Fibroblast of skin of left biceps (primary cell): Measurements from ENCODE around the gene TCHP.

Experiments
- DNase-seq, 2 experiments: peaks; one replicate each; pipeline ENCODE4 v3.0.0-alpha.2; 2013; ENCODE audit warnings: low read depth in 2 of 2

Gene TCHP

DNA sequence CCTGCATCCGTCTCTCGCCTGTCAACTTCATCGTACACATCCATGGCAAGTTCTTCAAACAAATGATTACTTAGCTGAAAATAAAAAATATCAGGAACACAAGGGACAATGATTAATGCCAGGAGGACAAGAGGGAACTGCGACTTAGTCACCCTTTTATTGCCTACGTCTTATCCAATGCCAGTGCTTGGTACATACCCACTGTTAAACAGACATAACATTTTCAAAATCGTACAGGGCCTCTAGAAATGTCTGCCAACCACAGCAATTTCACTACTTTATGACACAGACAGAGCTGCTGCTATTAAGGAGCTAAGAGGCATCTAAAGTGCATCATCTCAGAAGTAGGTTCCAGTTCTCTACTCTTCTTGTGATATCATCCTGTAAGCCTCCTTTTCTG lies 61.5 kb downstream of the TCHP start:
- no peak for DNase-seq

DNA sequence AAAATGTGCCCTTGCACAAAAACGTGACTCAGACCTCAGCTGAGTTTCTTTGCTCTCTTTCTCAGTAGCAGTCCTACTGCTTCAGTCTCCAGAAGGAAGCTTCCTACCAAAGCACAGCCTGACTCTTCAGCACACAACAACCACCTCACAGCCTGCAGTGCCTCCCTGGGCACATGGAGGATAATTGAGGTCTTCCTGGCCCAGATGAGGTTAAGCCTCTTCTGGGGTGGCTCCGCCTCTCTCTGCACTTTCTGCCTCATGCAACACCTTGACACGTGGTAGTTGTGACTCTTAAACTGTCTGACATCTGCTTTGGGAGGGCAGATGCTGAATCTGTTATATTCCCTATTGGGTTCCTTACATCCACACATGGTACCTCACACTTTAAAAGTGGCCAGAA lies 62.3 kb downstream of the TCHP start:
- DNase-seq, result no peak

DNA sequence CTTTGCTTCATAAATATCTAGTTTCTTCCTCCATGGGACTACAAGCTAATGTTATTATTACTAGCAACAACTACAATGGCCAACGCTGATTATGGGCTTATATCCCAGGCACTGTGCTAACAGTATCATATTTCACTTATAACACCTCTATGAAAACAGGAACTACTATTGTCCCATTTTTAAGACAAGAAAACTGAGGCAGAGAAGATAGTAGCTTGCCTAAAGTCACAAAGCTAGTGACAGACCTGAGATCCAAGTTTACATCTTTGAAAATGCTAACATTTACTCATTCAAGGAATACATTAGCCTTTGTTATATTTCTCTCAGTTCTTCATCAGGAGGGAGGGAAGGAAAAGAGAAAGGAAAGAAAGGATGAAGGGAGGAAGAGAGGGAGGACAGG lies 63.3 kb downstream of the TCHP start:
- no peak for DNase-seq

DNA sequence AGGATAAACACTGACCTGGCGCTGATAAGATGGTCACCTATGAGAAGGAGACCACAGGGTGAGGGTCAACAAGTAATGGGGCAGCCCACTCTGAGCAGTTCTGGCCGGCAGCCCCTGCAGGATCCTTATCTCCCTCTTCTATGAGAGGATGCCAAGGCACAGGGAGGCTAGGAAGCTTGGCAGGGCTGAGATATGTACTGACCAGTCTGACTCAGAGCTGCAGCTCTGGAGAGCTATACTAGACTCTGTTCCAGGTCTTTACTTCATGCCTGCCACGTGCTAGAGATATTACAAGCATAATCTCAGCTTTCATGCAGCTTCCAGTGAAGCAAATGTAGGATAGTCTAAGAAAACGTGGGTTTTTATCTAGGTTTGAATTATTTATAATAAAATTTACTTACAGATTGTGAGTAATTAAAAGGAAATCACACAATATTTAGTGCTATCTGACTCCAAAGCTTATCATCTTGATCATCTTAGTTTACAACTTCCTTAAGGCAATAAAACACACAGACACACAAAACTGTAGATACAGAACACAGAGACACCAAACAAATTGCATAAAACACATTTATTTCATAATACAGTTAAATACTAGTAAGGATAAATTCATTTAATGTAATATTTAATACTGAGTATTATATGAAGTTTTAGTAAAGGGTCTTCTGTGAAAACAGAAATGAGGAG lies 63.8 kb downstream of the TCHP start:
- DNase-seq, result no peak

DNA sequence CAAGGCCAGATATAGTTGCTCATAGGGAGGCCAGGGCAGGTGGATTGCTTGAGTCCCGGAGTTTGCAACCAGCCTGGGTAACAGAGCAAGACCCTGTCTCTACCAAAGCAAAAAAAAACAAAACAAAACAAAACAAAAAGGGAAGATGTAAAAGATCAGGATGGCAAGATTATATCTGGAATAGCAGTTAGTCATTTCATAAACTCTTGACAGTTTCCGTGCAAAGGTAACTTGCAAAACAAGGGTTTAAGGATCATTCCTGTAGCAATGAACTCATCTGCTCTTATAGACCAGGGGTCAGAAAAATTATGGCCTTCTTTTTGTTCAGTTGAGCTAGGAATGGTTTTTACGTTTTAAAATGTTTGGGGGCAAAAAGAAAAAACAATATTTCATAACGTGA lies 66.5 kb downstream of the TCHP start:
- DNase-seq, result no peak

DNA sequence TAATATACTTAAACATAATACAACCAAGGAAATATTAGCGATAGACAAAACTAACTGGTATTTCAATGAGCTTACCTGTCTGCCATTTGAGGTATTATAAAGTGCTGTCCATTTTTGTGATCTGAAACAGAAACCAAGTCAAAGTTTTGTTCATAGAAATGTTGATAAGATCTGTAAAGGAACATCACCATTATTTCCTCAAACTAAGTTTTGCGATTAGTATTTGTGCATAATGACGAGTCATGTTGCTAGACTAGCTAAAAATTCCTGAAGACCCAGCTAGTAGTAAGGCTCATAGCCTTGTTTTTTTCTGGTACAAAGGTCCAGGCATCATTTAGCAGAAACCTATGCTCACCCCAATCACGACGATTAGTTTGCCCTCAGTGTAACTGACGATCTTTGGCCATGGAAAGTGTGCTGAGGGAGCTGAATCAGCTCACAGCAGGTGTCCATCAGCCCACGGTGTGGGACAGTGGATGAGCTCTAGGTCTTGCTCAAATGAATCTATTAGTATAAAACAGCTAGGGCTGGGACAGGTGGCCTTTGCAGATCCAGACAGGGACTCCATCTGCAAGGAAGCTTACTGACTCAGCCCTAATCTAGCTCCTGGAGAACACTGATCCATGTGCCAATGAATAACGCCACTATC lies 67.4 kb downstream of the TCHP start:
- no peak for DNase-seq
